Effector CD8-positive, alpha-beta T cell (primary cell): ENCODE measurements around the gene GDF11.

Experiments used
- DNase-seq: peaks from one replicate; lab custom pipeline; 2025; lab: John Stamatoyannopoulos, UW

Gene GDF11

DNA sequence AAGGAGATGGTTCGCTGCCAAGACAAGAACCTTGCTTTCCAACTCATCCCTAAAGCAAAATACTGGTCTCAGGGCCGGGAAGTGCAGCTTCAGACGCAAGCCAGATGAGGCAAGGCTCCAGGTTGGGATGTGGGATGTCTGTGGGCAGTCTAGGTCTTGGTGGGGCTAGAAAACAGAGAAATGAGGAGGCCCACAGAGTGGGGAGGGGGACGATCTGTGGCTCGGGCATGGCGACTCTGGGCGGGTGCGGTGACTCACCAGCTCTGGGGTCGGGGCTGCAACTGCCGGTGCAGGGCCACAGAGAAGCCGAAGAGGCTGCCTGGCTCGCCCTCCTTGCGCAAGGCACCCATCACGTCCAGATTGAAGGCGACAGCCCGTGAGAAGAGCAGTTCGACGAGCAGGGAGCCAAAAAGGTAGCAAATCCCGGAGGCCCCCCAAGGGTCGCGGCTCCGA lies 35.7 kb upstream of the GDF11 start:
- no peak for DNase-seq

DNA sequence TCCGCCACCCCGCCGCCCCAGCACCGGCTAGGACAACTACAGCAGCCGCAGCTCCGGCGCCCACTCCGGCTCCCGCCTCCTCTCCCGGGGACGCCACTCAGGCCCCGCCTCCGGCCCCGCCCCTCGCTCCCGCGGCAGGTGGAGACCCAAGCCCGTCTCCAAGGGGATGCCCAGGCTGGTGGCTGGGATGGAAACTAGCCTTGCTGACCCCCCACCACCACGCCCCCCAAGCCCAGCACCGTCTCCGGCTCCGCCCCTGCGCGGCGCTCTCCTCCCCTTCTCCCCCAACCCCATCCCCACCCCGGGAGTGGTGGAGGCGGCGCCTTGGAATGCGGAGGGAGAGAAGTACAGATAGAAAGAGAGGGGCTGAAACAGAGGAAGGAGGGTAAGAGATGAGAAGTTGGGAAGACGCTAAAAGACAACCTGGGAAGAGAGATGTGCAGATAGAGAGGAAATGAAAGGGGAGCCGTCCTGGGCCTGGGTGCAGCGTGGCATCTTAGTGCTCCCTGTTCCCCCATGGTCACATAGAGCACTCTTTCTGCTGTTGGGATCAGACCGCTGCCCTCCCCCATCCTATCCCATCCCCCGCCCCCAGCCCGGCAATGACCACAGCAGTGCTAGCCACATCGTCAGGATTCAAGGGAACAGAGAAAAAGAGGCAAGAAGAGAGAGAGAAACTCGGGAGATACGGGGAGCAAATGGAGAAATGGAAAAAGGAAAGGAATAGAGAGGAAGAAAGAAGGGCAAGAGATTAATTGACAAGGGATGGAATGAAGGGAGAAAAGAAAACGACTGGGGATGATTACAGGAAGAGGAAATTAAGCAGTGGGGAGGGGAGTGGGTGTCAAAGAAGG lies 34.9 kb upstream of the GDF11 start, which contains the start of gene ITGA7:
TSS of gene ITGA7 (minus strand) at position 64 of the 854 bp plus-strand sequence. CDS start 222 bp downstream, outside the sequence.
- peak; percentile 59 for DNase-seq

DNA sequence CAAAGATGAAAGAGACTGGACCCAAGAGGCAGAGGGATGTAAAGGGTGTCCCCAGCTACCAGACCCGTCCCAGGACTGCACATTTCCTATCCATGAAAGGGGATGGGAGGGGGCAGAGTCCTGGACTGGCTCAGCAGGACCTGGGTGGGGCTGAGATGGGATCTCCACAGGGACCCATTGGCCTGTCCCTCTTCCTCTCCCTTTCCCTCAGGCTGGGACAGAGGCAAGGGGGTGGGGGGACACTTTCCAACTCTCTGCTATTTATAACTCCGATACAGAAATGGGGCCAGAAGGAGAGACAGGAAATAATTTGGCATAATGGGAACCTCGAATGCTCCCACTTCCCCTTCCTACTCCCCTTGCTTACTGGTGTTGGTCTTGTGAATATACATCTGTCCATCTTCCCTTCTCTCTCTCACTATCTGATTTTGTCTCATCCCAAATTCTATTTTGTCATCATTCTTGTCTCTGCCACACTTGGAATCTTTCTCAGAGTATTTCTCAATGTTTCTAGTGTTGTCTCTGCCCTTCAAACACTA lies 34.2 kb upstream of the GDF11 start:
- no peak for DNase-seq

DNA sequence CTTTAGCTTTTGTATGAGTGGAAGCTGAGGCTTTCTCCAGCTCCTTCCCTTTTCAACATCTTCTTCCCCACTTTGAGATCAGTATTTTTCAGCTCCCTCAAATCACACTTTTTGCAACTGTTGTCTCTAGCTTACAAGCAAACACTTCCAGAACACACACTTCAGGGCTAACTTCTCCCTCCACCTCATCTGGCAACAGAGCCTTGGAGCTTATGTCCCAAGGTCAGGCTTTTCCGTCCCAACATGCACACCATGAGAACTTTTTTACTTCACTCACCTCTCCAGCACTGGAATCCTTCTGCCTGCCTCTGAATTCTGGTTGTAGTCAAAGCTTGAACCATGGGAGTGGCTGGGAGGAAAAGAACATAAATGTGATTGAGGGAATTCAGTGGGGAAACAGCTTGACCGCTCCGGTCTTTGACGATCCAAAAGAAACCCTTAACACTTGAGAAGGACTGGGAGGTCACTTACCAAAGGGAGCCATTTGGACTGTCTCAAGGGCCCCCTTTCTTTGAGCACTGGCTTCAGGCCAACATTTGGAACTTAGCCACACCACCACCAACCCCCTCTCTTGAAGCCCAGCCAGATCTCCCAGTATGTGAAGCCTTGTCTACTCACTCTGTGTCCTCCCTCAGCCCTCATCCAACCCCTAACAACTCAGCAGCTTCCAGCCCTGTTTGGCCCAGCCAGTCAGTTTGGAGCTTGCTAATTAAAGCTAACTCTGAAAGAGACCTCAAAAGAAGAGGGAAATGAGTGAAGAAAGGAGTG lies 31.0 kb upstream of the GDF11 start:
- no peak for DNase-seq

DNA sequence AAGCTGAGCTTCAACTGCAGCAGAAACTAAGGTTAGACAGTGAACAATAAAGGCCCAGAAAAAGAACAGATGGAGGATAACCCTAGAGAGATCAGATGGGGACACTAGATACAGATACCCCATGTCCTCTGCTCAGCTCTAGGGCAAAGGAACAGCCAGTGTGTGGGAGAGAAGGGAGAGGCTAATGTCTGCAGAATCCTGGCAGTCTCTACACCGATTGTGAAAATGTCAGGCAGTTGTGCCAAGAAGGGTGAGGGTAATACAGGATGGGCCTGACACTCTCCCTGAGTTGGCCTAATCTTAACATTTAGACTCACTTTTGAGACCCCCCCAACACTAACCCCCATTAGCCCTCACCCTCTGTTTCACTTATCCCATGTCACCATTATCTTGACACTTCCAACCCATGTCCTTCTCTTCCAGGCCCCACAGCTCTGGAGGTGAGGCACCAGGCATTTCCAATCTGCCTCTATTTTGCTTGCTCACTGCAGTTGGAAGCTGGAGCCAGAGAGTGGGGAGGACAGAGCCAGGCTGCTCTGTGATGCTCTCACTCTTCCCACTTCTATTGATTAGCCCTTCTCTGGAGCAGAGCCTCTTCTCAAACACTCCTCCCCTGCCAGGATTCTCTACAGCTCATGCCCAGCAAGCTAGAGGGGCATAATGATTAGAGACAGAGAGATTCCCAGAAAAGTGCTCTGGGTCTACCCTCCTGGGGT lies 30.1 kb upstream of the GDF11 start:
- DNase-seq: no peak

DNA sequence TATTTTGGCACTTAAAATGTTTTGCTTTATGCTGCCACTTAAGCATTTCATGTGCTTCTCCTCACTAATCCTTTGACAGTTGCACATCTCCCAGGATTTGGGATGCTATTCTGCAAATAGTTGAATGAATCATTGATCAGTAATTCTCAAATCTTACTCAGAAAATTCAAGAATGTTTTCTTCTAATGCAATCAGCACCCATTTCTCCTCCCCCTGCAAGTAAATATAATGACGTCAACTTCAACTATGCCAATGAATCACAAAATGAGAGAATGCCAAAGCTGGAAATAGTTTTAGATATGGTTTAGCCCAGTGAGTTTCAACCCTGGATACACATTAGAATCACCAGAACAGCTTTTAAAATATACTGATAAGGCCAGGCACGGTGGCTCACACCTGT lies 29.2 kb upstream of the GDF11 start:
- DNase-seq: no peak

DNA sequence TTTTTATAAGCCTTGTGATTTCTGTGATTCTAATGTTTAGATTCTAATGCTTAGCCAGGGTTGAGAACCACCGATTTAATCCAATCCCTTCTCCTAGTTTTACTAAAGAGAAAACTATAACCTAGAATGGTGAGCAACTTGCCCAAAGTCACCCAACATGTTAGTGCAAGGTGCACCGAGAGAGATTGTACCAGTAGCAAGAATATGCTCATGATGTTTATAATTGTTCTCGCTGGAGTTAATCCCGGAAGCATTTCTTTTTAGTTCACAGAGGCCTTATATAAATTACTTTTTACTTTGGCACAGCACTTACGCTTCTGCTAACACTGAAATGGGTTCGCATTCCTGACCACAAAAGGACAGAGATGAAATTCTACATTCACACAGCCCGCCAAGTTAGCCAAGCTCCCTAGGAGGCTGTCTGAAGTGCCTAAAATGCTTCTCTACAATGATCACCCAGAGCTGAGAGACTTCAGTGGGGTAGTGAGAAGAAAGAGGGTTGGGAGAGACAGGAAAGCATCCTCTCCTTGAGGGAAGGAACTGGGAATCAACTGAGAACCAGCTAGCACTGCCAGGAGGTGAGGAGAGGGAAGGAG lies 27.7 kb upstream of the GDF11 start:
- no peak for DNase-seq

DNA sequence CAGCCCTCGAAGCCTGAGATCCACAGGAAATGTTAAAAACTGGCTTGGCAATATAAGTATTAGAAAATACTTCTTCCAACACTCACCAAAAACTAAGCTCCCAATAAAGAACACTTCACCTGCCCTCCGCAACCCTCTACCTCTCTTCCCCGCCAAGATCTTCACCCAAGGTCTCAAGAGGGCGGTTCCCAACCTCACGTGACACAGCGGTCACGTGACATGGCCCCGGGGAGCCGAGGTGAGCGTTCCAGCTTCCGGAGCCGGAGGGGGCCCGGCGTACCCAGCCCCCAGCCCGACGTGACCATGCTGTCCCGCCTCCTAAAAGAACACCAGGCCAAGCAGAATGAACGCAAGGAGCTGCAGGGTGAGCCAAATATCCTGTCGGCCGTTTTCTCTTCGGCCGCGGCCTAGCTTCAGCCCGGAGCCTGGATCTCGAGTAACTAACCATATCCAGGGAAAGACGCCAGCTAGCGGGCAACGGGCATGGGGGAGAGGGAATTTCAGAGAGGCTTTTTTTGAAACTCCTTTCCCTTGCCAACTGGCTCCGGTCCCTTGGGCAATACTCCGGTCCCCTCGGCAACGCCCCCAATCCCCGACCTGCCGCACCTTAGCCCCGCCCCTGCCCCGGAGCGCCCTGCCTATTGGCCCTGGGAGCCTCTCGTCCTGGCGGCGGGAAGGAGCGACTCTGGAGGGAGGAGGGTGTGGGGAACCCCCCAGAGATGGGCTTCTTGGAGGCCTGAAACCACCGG lies 26.9 kb upstream of the GDF11 start, which contains the start of gene BLOC1S1:
TSS of gene BLOC1S1 (plus strand) at position 214 of the 749 bp plus-strand sequence. CDS start at position 220, 6 bp downstream.
- DNase-seq: peak; percentile 93

DNA sequence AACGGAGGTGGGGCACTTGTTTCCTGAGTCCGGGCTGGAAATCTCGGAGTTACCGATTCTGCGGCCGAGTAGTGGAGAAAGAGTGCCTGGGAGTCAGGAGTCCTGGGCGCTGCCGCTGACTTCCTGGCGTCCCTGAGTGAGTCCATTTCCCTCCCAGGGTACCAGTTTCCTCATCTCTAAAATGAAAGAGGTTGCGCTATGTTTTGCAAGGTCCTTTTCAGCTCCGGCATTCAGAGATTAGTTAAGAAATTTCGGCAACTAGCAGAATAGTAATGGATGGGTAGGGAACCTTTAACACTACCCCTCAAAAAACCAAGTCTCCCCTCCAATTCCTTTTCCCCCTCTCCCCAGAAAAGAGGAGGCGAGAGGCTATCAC lies 26.4 kb upstream of the GDF11 start:
- DNase-seq: no peak

DNA sequence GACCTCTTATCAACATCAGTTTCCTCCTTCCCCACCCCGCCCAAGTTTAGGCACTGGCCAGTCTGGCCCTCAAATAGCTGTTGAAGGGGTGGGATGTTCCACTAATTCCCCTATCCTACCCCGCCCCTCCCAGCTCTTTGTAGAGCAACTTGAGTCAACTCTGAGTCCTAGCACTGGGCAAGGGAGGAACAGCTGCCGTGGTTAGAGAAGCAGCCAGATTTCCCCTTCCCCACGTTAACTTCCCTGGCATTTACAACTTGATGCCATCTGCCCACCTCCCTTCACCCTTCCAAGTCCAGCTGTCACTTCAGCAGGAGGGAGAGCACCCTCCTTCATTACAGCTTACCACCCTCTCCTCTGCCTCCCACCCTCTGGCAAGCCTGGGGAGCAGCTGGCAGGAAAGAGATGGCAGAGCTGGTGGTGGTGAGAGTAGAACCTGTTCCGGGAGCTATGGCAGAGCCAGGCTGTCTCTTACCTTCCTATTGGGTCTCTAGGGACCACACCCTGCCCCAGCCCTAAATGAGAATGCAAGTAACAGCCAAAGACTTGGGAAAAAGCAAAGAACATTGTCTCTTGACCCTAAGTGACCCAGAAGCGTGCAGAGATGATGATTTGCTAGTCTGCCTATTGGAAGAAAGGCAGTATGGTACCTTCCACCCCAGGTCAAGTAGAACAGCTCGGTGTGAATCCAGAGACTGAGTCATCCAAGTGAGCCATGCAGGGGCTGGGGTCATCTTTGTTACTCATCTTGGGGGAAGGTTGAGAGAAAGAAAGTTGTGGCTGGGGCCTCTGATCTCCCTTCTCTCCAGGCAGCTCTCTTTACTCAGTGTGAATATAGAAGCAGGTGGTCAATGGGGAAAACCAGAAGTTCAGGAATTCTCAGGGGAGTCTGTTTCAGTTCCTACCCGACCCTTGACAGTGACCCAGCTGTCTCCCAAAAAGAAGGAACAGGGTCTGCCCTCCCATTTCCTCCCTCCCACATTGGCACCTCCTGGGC lies 25.6 kb upstream of the GDF11 start:
- no peak for DNase-seq

DNA sequence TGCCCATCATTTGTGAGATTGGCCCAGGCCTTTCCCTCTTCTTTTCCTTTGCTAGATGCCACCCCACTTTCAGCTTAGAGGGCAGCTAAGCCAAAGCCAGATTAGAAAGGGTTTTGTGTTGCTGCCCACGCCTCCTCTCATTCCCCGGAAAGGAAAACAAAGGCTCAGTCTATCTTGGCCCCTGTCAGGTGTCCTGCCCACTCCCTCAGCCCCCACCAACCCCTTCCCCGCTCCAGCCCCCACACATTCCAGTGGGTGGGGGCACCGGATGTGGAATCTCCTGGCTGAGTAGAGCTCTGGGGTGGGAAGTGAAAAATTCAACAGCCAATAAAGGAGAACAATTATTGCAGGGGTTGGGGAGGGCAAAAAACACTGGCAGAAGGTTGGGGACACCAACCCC lies 24.9 kb upstream of the GDF11 start:
- DNase-seq: no peak

DNA sequence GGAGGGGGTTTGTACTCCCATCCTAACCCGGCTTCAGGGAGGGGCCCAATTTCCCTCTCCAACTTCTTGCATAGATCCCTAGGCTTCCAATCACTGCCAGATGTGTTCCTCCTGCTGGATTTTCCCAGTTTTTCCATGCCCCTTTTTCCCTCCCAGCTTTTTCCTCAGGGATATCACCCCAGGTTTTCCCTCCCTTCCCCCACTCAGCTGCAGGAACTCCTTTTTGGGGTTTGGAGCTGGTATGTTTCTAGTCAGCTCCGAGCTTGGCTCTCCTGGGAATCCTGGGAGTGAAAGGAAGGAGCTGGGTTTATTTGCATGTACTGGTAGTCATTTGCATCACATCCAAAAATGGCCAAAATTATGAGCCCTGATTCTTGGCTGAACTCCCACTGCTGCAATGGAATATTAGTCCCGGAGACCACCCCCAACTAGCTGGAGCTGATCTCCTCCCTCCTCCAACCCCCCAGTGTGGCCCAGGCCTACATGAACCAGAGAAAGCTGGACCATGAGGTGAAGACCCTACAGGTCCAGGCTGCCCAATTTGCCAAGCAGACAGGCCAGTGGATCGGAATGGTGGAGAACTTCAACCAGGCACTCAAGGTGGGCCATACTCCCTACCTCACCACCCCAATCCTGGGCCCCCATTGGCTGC lies 24.2 kb upstream of the GDF11 start:
- DNase-seq: no peak

DNA sequence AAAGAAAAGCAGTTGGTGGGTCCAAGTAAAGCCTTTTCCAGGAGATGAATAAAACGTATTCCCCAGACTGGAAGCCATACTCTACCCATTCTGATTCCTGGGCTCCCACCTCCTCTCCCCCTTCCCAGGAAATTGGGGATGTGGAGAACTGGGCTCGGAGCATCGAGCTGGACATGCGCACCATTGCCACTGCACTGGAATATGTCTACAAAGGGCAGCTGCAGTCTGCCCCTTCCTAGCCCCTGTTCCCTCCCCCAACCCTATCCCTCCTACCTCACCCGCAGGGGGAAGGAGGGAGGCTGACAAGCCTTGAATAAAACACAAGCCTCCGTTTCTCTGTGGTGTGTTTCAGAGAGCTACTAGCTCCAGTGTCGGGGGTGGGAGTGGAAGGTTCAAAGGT lies 23.6 kb upstream of the GDF11 start:
- no peak for DNase-seq

DNA sequence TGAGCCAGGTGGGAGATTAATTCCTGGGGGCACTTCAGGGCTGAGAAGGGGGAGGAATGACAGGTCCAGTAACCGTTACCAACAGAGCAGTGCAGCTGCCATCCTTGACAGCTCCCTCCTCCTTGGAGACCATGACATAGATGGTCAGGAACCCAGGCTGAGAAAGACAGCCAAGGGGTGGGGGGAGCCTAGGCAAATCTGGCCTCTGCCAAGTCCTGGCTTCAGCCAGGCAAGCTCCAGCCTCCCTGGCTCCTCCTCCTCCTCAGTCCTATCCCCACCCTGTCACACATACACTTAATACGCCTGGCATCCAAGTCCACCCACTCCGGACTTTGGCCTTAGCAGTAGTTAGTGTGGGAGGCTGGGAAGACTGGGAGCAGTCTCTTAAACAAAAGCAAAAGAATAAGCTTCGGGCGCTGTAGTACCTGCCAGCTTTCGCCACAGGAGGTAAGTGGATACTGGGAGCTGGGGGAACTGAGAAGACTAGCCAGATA lies 22.8 kb upstream of the GDF11 start, which contains the start of gene RDH5:
TSS of gene RDH5 (plus strand) at position 323 of the 494 bp plus-strand sequence. CDS start 792 bp downstream, outside the sequence.
- DNase-seq: no peak

DNA sequence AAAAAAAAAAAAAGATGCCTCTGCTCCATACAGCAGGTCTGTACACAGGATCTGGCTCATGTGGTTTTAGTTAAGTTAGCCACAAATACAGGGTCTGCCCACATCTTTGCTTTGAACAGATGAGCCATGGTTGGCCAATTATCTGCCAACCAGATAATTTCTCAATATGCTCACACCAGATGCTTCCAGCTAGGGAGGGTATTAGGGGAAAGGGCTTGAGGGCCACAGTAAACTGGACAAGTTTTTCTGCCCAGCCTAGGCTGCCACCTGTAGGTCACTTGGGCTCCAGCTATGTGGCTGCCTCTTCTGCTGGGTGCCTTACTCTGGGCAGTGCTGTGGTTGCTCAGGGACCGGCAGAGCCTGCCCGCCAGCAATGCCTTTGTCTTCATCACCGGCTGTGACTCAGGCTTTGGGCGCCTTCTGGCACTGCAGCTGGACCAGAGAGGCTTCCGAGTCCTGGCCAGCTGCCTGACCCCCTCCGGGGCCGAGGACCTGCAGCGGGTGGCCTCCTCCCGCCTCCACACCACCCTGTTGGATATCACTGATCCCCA lies 22.0 kb upstream of the GDF11 start:
- no peak for DNase-seq

DNA sequence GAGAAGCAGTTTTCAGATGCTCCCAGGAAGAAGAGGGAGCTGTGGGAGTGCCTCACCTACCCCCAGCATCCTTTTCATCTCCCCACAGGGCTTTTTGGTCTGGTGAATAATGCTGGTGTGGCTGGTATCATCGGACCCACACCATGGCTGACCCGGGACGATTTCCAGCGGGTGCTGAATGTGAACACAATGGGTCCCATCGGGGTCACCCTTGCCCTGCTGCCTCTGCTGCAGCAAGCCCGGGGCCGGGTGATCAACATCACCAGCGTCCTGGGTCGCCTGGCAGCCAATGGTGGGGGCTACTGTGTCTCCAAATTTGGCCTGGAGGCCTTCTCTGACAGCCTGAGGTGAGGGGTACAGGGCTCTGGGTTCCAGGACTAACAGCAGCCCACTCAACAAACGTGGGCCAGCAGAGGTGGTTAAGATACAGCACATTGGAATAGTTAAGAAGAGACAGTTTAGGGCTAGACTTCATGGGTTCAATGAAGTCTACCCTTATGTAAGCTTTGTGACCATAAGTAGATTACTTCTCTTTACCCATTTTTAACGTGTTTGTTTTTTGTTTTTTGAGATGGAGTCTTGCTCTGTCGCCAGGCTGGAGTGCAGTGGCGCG lies 21.2 kb upstream of the GDF11 start:
- DNase-seq: no peak

DNA sequence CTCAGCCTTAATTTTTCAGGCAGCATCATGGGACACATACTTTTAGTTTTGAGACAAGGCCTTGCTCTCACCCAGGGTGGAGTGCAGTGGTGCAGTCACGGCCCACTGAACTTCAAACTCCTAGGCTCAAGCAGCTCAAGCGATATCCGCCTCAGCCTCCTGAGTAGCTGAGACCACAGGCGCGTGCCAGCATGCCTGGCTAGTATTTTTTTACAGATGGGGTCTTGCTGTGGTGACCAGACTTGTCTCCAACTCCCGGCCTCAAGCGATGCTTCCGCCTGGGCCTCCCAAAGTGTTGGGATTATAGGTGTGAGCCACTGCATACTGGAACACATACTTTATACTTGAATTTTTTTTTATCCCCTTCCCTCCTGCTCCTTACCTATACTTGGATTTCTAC lies 20.0 kb upstream of the GDF11 start:
- DNase-seq: no peak
